AG04450 (cell line): ENCODE results near the gene DMD. TPM values are rescaled to one million over a fixed set of nuclear protein-coding genes. Genes with fewer than 3 reads are reported as not detected.

Experiments
- CTCF ChIA-PET: fragments of 300-600, 350-600 bp; formaldehyde crosslinking; extraction: SDS; loops from one replicate; lab custom pipeline; 2022; ENCODE audit warnings: antibody characterized with exemption, inconsistent platforms; lab: Charles Lee
- POLR2A ChIA-PET: fragments of 350-600 bp; formaldehyde crosslinking; extraction: SDS; loops from one replicate; lab custom pipeline; 2021; ENCODE audit warnings: antibody characterized with exemption, inconsistent platforms; lab: Yijun Ruan, JAX
- DNase-seq: peaks from one replicate; pipeline ENCODE4 v3.0.0-alpha.2; 2011; ENCODE audit warnings: low read depth, low spot score
- H3K27ac ChIP-seq: one replicate; pipeline ENCODE4 v1.5.1; 2012; ENCODE audit warnings: low read depth, low read length, control low read depth
- H3K27me3 ChIP-seq: one replicate; pipeline ENCODE4 v1.6.0; 2012; ENCODE audit warnings: low read length; ENCODE audit not compliant: control insufficient read depth, insufficient read depth
- H3K4me3 ChIP-seq: 2 replicates; pipeline ENCODE4 v1.5.1; 2011; ENCODE audit warnings: mild to moderate bottlenecking, low read depth, low read length, control low read depth
- H3K9me3 ChIP-seq: 2 replicates; pipeline ENCODE4 v1.5.1; 2012; ENCODE audit warnings: low read length; ENCODE audit not compliant: control insufficient read depth, insufficient read depth
- polyA plus RNA-seq: library from polyadenylated mRNA; depleted of rRNA; stranded (reverse); fragments of >200 nt; gene quantifications from 2 replicates; pipeline ENCODE4 v1.2.3, GENCODE V29; 2011
- small RNA-seq: library from RNA; depleted of rRNA; stranded (forward); fragments of <200 nt; gene quantifications from one replicate; pipeline ENCODE3, GENCODE V24; 2012; ENCODE audit warnings: low read depth; ENCODE audit not compliant: insufficient read length
- TF ChIP-seq, protein P1 (sequence below): IDR thresholded peaks from 2 replicates; pipeline ENCODE4 v1.5.1; 2011; ENCODE audit warnings: low read depth, low read length, control low read depth, inconsistent platforms

Gene DMD
- polyA plus RNA-seq, 1 experiment = 7.6 TPM

DNA sequence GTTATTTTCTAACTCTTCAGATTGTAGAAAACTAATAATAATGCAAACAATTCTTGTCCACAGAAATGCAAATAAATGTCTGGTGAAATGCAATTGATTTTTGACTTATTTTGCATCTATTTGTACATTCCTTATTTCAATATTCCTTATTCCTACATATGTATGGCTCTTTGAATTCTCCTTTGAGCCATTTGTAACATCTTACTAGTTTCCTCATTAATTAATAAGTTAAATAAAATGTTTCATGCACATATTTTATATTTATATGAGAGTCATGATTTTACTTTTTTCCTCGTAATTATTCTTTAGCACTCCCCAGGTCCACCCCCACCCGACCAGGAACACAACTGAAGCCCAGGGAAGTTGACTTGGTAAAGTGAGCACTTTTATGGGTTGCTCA, 2136.8 kb downstream of the DMD start:
- TF ChIP-seq, protein P1, sequence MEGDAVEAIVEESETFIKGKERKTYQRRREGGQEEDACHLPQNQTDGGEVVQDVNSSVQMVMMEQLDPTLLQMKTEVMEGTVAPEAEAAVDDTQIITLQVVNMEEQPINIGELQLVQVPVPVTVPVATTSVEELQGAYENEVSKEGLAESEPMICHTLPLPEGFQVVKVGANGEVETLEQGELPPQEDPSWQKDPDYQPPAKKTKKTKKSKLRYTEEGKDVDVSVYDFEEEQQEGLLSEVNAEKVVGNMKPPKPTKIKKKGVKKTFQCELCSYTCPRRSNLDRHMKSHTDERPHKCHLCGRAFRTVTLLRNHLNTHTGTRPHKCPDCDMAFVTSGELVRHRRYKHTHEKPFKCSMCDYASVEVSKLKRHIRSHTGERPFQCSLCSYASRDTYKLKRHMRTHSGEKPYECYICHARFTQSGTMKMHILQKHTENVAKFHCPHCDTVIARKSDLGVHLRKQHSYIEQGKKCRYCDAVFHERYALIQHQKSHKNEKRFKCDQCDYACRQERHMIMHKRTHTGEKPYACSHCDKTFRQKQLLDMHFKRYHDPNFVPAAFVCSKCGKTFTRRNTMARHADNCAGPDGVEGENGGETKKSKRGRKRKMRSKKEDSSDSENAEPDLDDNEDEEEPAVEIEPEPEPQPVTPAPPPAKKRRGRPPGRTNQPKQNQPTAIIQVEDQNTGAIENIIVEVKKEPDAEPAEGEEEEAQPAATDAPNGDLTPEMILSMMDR = no peak
- POLR2A ChIA-PET = no interaction called here
- no peak overlapping the region for H3K27ac ChIP-seq
- DNase-seq = no peak
- peaks cover 7% of the 10 kb centered on the region for H3K9me3 ChIP-seq
- H3K27me3 ChIP-seq = no peaks in the 10 kb centered on the region
- H3K4me3 ChIP-seq = no peak overlapping the region
- CTCF ChIA-PET = no interaction called here

DNA sequence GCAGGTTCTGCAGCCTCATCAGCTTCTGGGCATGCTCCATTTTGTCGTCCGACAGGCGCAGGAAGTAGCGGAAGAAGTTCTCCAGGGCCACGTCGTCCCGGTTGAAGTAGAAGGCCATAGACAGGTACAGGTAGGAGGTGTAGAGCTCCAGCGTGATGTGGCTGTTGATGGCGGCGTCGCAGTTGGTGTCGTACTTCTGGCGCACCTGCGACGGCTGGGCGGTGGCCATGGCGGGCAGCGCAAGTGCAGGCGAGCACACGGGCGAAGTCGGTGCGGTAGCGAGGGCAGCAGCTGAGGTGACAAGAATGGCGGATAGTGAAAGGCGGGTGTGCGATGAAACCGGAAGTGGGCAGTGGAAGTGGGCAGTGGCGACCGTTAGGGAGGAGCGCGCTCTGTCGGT, 2139.6 kb downstream of the DMD start, which contains the start of gene FTHL17:
Gene FTHL17, minus strand, starts transcription at position 317 of the 400 bp plus-strand sequence. Its CDS starts 88 bp downstream, at position 229.
- ChIA-PET CTCF (no interaction called here), POLR2A (no interaction called here)
- no peaks in the 10 kb centered on the region for H3K27me3 ChIP-seq
- no peak for DNase-seq
- H3K27ac ChIP-seq = no peak within 1 kb of the TSS
- H3K4me3 ChIP-seq = no peak within 1 kb of the TSS
- H3K9me3 ChIP-seq = peaks cover 7% of the 10 kb centered on the region
- TF ChIP-seq, protein P1 = no peak

DNA sequence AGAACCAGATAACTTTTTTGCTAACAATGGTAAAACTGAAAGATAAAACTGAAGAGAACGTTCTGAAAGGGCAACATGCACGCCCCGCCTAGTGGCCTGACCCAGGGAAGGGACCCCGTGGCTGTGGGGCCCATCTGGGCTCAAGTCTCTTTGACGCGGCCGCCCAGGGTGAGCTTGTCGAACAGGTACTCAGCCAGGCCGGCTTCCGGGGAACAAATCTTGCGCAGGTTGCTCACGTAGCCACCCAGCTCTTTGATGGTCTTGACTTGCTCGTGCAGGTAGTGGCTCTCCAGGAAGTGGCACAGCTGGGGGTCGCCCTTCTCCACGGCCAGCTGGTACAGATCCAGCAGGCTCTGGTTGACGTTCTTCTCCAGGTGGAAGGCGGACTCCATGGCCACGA, 2140.1 kb downstream of the DMD start:
- ChIA-PET CTCF (no interaction called here), POLR2A (no interaction called here)
- no peak overlapping the region for H3K4me3 ChIP-seq

DNA sequence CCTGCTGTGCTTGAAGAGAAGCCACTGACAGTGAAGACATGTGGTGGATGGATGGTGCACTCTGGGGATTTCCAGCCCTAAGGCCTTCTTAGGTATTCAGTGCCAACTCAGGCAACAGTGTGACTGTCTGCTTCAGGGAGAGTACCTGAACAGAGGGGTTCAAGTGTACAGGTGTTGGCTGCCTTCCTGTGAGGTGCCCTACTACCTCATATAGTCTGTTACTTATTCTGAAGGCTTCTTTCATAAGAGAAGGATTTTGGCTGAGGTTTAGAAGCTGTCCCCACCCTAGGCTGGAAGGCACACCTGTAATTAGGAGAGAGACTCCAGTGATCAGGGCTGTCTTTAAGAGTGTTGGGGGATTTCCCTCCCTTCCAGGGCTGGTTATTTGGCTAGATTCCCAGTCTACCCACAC, 2141.3 kb downstream of the DMD start:
- Histone ChIP-seq H3K4me3 (no peak overlapping the region), H3K27ac (no peak overlapping the region), H3K27me3 (no peaks in the 10 kb centered on the region), H3K9me3 (peaks cover 7% of the 10 kb centered on the region)
- ChIA-PET CTCF (no interaction called here), POLR2A (no interaction called here)
- no peak for DNase-seq
- TF ChIP-seq, protein P1 = no peak

More for the DNA sequence above, 2140.1 kb downstream of the DMD start:
- TF ChIP-seq, protein P1 = no peak
- H3K9me3 ChIP-seq = peaks cover 7% of the 10 kb centered on the region
- DNase-seq = no peak
- no peak overlapping the region for H3K27ac ChIP-seq
- no peaks in the 10 kb centered on the region for H3K27me3 ChIP-seq

Small RNA genes lying within 50 kb of the gene (small RNA-seq; reads per million reads assigned to genes)
- gene MIR3915 (not detected), gene MIR548F5 (not detected), gene RNA5SP501 (not detected), gene RNU6-894P (not detected)
